Activated CD4-positive, alpha-beta T cell treated with anti-CD3 and anti-CD28 coated beads, Interleukin-2, amount 10 ng/mL, durations not matched to agents 24 days and 14 days (primary cell): ENCODE results near the gene NXNL2. TPM values are rescaled to one million over a fixed set of nuclear protein-coding genes. Genes with fewer than 3 reads are reported as not detected.
A peak's percentile ranks its signal among the peaks of the same experiment; 100 is the strongest.

Experiments
- DNase-seq: peaks from one replicate; pipeline ENCODE4 v3.0.0; 2022
- H3K27ac Mint-ChIP-seq: one replicate; pipeline ENCODE4 v1.8.0; 2022; ENCODE audit warnings: mild to moderate bottlenecking, mixed read lengths
- H3K27me3 Mint-ChIP-seq: one replicate; pipeline ENCODE4 v1.8.0; 2022; ENCODE audit warnings: mixed read lengths
- H3K36me3 Mint-ChIP-seq: one replicate; pipeline ENCODE4 v1.8.0; 2022; ENCODE audit warnings: low read depth, mild to moderate bottlenecking, mixed read lengths
- H3K4me1 Mint-ChIP-seq: one replicate; pipeline ENCODE4 v1.8.0; 2021; ENCODE audit warnings: mixed read lengths
- H3K4me3 Mint-ChIP-seq: one replicate; pipeline ENCODE4 v1.8.0; 2022; ENCODE audit warnings: mild to moderate bottlenecking, moderate library complexity, mixed read lengths
- H3K9me3 Mint-ChIP-seq: one replicate; pipeline ENCODE4 v1.8.0; 2021; ENCODE audit warnings: mixed read lengths
- intact Hi-C: fragments of 100-400 bp; cut with micrococcal nuclease; formaldehyde crosslinking; loops from one replicate; pipeline ENCODE4 v1.15.1; 2023
- total RNA-seq: library from RNA; stranded (reverse); gene quantifications from 2 replicates; pipeline ENCODE4 v1.2.3, GENCODE V29; 2022

Gene NXNL2
- total RNA-seq, 1 donor from 2014 or later = not detected

GRCh38 chr9:88578121-88579049, 43.4 kb downstream of the NXNL2 start:
- Mint-ChIP-seq H3K36me3 (no peaks in the 10 kb centered on the region), H3K27me3 (peaks cover 20% of the 10 kb centered on the region), H3K9me3 (no peaks in the 10 kb centered on the region), H3K4me1 (peaks cover 6% of the 10 kb centered on the region), H3K27ac (no peak overlapping the region), H3K4me3 (peak overlapping the region; percentile 70)
- intact Hi-C loops = loop anchor here (1.0 to 10.0 kb wide), 5 partner anchors 190 to 904 kb away; partner anchors contain the start of gene SPIN1
- DNase-seq = peak; percentile 91

- H3K4me3 Mint-ChIP-seq = no peak overlapping the region
- intact Hi-C loops = loop anchor here (2.0 to 10.0 kb wide), 2 partner anchors 628 to 904 kb away; no protein-coding TSS in a partner anchor
- H3K4me1 Mint-ChIP-seq = peaks cover 6% of the 10 kb centered on the region
- H3K27me3 Mint-ChIP-seq = peaks cover 15% of the 10 kb centered on the region
- no peak overlapping the region for H3K27ac Mint-ChIP-seq
- DNase-seq = no peak
- H3K9me3 Mint-ChIP-seq = no peaks in the 10 kb centered on the region
- no peaks in the 10 kb centered on the region for H3K36me3 Mint-ChIP-seq
Observed at GRCh38 chr9:88579050-88579715, 44.2 kb downstream of the NXNL2 start.

GRCh38 chr9:88580961-88581360, 46.0 kb downstream of the NXNL2 start:
- intact Hi-C loops = no loop called here
- no peak overlapping the region for H3K4me3 Mint-ChIP-seq
- peaks cover 4% of the 10 kb centered on the region for H3K4me1 Mint-ChIP-seq
- no peak for DNase-seq
- H3K9me3 Mint-ChIP-seq = no peaks in the 10 kb centered on the region
- H3K27me3 Mint-ChIP-seq = peaks cover 9% of the 10 kb centered on the region
- no peaks in the 10 kb centered on the region for H3K36me3 Mint-ChIP-seq
- no peak overlapping the region for H3K27ac Mint-ChIP-seq

GRCh38 chr9:88583901-88584596, 49.1 kb downstream of the NXNL2 start:
- H3K4me3 Mint-ChIP-seq = no peak overlapping the region
- peaks cover 8% of the 10 kb centered on the region for H3K27me3 Mint-ChIP-seq
- H3K27ac Mint-ChIP-seq = no peak overlapping the region
- no peaks in the 10 kb centered on the region for H3K36me3 Mint-ChIP-seq
- no peaks in the 10 kb centered on the region for H3K4me1 Mint-ChIP-seq
- DNase-seq = peak; percentile 44
- intact Hi-C loops = no loop called here
- H3K9me3 Mint-ChIP-seq = peaks cover 5% of the 10 kb centered on the region

- H3K4me1 Mint-ChIP-seq = no peaks in the 10 kb centered on the region
- intact Hi-C loops = no loop called here
- no peak overlapping the region for H3K4me3 Mint-ChIP-seq
Observed at GRCh38 chr9:88585426-88585825, 50.4 kb downstream of the NXNL2 start.

GRCh38 chr9:88586452-88586851, 51.5 kb downstream of the NXNL2 start:
- no peaks in the 10 kb centered on the region for H3K4me1 Mint-ChIP-seq
- no peak overlapping the region for H3K27ac Mint-ChIP-seq
- peaks cover 5% of the 10 kb centered on the region for H3K9me3 Mint-ChIP-seq
- no peaks in the 10 kb centered on the region for H3K36me3 Mint-ChIP-seq
- intact Hi-C loops = no loop called here
- no peak overlapping the region for H3K4me3 Mint-ChIP-seq
- peaks cover 8% of the 10 kb centered on the region for H3K27me3 Mint-ChIP-seq
- no peak for DNase-seq

More at GRCh38 chr9:88585426-88585825, 50.4 kb downstream of the NXNL2 start:
- no peak for DNase-seq
- Mint-ChIP-seq H3K9me3 (peaks cover 5% of the 10 kb centered on the region), H3K36me3 (no peaks in the 10 kb centered on the region), H3K27me3 (peaks cover 8% of the 10 kb centered on the region), H3K27ac (no peak overlapping the region)

GRCh38 chr9:88587182-88587581, 52.2 kb downstream of the NXNL2 start:
- peaks cover 5% of the 10 kb centered on the region for H3K9me3 Mint-ChIP-seq
- H3K27ac Mint-ChIP-seq = no peak overlapping the region
- H3K4me1 Mint-ChIP-seq = no peaks in the 10 kb centered on the region
- no peaks in the 10 kb centered on the region for H3K36me3 Mint-ChIP-seq
- intact Hi-C loops = no loop called here
- no peak overlapping the region for H3K4me3 Mint-ChIP-seq
- no peak for DNase-seq
- peaks cover 8% of the 10 kb centered on the region for H3K27me3 Mint-ChIP-seq

GRCh38 chr9:88587885-88588649, 53.1 kb downstream of the NXNL2 start:
- Mint-ChIP-seq H3K36me3 (no peaks in the 10 kb centered on the region), H3K4me3 (no peak overlapping the region), H3K9me3 (peaks cover 5% of the 10 kb centered on the region), H3K27me3 (peaks cover 8% of the 10 kb centered on the region), H3K27ac (no peak overlapping the region), H3K4me1 (no peaks in the 10 kb centered on the region)
- intact Hi-C loops = no loop called here
- no peak for DNase-seq

GRCh38 chr9:88589656-88590055, 54.7 kb downstream of the NXNL2 start:
- Mint-ChIP-seq H3K27me3 (peaks cover 3% of the 10 kb centered on the region), H3K9me3 (peaks cover 5% of the 10 kb centered on the region), H3K36me3 (no peaks in the 10 kb centered on the region), H3K4me1 (peaks cover 2% of the 10 kb centered on the region), H3K27ac (no peak overlapping the region), H3K4me3 (no peak overlapping the region)
- DNase-seq = no peak
- intact Hi-C loops = loop anchor here (5.0 to 10.0 kb wide), 2 partner anchors 398 to 685 kb away; no protein-coding TSS in a partner anchor

GRCh38 chr9:88590558-88591146, 55.7 kb downstream of the NXNL2 start:
- no peaks in the 10 kb centered on the region for H3K36me3 Mint-ChIP-seq
- no peak for DNase-seq
- peaks cover 5% of the 10 kb centered on the region for H3K9me3 Mint-ChIP-seq
- peaks cover 4% of the 10 kb centered on the region for H3K27me3 Mint-ChIP-seq
- H3K4me1 Mint-ChIP-seq = peaks cover 2% of the 10 kb centered on the region
- H3K27ac Mint-ChIP-seq = no peak overlapping the region
- H3K4me3 Mint-ChIP-seq = no peak overlapping the region
- intact Hi-C loops = loop anchor here (5.0 to 10.0 kb wide), 2 partner anchors 397 to 684 kb away; no protein-coding TSS in a partner anchor

GRCh38 chr9:88593537-88594185, 58.7 kb downstream of the NXNL2 start:
- intact Hi-C loops = loop anchor here (1.0 to 10.0 kb wide), 4 partner anchors 147 to 681 kb away; no protein-coding TSS in a partner anchor
- Mint-ChIP-seq H3K27ac (no peak overlapping the region), H3K4me1 (peaks cover 2% of the 10 kb centered on the region), H3K36me3 (no peaks in the 10 kb centered on the region), H3K4me3 (no peak overlapping the region), H3K9me3 (no peaks in the 10 kb centered on the region), H3K27me3 (peaks cover 18% of the 10 kb centered on the region)
- peak; percentile 88 for DNase-seq
